HepG2 (cell line): ENCODE data around the gene SLC13A3. TPM values are rescaled to one million over a fixed set of nuclear protein-coding genes. Genes with fewer than 3 reads are reported as not detected.
A peak's percentile ranks its signal among the peaks of the same experiment; 100 is the strongest.

Source experiments
- AKNA ChIP-seq: sonication (generic); formaldehyde crosslinking; IDR thresholded peaks from 2 replicates; pipeline ENCODE4 v1.4.0; 2020; ENCODE audit warnings: missing genetic modification reagents, borderline replicate concordance
- ARID4A ChIP-seq: sonication (generic); formaldehyde crosslinking; IDR thresholded peaks from 2 replicates; pipeline ENCODE4 v1.5.0; 2020; ENCODE audit warnings: mild to moderate bottlenecking, missing genetic modification reagents, borderline replicate concordance
- BCL6 ChIP-seq: IDR thresholded peaks from 2 replicates; pipeline ENCODE4 v1.6.1; 2016; ENCODE audit warnings: missing genetic modification reagents, missing compliant biosample characterization
- BHLHE40 ChIP-seq: IDR thresholded peaks from 2 replicates; pipeline ENCODE4 v1.6.1; 2011; ENCODE audit warnings: low read length, improper control_type of control experiment
- FOXK2 ChIP-seq: fragments of 450-650 bp; IDR thresholded peaks from 2 replicates; pipeline ENCODE4 v1.6.1; 2016
- HMGXB4 ChIP-seq, 2 experiments: sonication (generic) in 1 of 2; formaldehyde crosslinking in 1 of 2; IDR thresholded peaks; 2 replicates each; pipeline versions ENCODE4 v1.4.0 to v1.6.1; 2018 to 2020; ENCODE audit warnings: missing genetic modification reagents in 2 of 2, borderline replicate concordance in 1 of 2, low read depth in 1 of 2, mild to moderate bottlenecking in 1 of 2, missing biosample characterization in 1 of 2
- MAFG ChIP-seq: sonication (generic); formaldehyde crosslinking; IDR thresholded peaks from 2 replicates; pipeline ENCODE4 v1.5.1; 2020; ENCODE audit warnings: mild to moderate bottlenecking, missing genetic modification reagents
- MAFK ChIP-seq, 2 experiments: IDR thresholded peaks in 1 of 2; conservative IDR thresholded peaks in 1 of 2; 2 replicates each; pipeline ENCODE4 v1.6.1; 2011; ENCODE audit warnings: improper control_type of control experiment in 2 of 2, low read length in 2 of 2
- PAF1 ChIP-seq: IDR thresholded peaks from 2 replicates; pipeline ENCODE4 v1.6.1; 2016; ENCODE audit warnings: missing genetic modification reagents, missing compliant biosample characterization
- SAP130 ChIP-seq: IDR thresholded peaks from 2 replicates; pipeline ENCODE4 v1.6.1; 2016; ENCODE audit warnings: low read depth
- SYNCRIP ChIP-seq: fragments of 200-400 bp; formaldehyde crosslinking; IDR thresholded peaks from 2 replicates; pipeline ENCODE4 v1.6.1; 2018; ENCODE audit warnings: mild to moderate bottlenecking, low read depth, low read length; ENCODE audit not compliant: insufficient read depth
- ZNF101 ChIP-seq: sonication (generic); formaldehyde crosslinking; IDR thresholded peaks from 2 replicates; pipeline ENCODE4 v1.4.0; 2020; ENCODE audit warnings: mild to moderate bottlenecking, low read depth, missing genetic modification reagents, borderline replicate concordance
- ZNF281 ChIP-seq: sonication (generic); formaldehyde crosslinking; IDR thresholded peaks from 2 replicates; pipeline ENCODE4 v1.4.0; 2020; ENCODE audit warnings: missing genetic modification reagents, borderline replicate concordance
- ZNF326 ChIP-seq: sonication (generic); formaldehyde crosslinking; IDR thresholded peaks from 2 replicates; pipeline ENCODE4 v1.4.0; 2020; ENCODE audit warnings: missing genetic modification reagents, borderline replicate concordance
- ZSCAN25 ChIP-seq: sonication (generic); formaldehyde crosslinking; IDR thresholded peaks from 2 replicates; pipeline ENCODE4 v1.8.0; 2022; ENCODE audit warnings: mild to moderate bottlenecking, missing genetic modification reagents
- polyA plus RNA-seq, 8 experiments: library from polyadenylated mRNA; depleted of rRNA in 3 of 8; stranded (reverse) in 7 of 8; unstranded in 1 of 8; fragments of >200 nt; fragmentation: Illumina TruSeq in 4 of 8; extraction: Trizol in 4 of 8; gene quantifications; 2 replicates each; pipeline versions ENCODE4 v1.2.1 to v1.2.3, GENCODE V29; 2011 to 2016; ENCODE audit warnings: low read depth in 4 of 8, missing spikeins in 1 of 8, mixed read lengths in 1 of 8; ENCODE audit not compliant: insufficient read depth in 1 of 8
- total RNA-seq, 5 experiments: library from RNA; depleted of rRNA; stranded (reverse); fragments of >200 nt; fragmentation: Illumina TruSeq; extraction: Trizol; gene quantifications; 2 replicates each; pipeline ENCODE4 v1.2.3, GENCODE V29; 2016; ENCODE audit warnings: low read depth in 1 of 5

SLC13A3 gene
- total and polyA plus RNA-seq, 2 of the 13 experiments (the other 11 are each of a cell fraction or from before 2014, with no cell fraction given): 66.5 to 76.0 TPM

- TF ChIP-seq ARID4A (CRISPR knock-in tag): no peak
- TF ChIP-seq SAP130: no peak
- TF ChIP-seq AKNA (CRISPR knock-in tag): no peak
- no peak for TF ChIP-seq ZSCAN25 (CRISPR knock-in tag)
- no peak for TF ChIP-seq SYNCRIP
- TF ChIP-seq MAFG: no peak
- no peak for TF ChIP-seq PAF1 (CRISPR knock-in tag)
- no peak for TF ChIP-seq MAFK (conservative IDR thresholded peaks at IDR 0.05 in 1 of 2, IDR thresholded peaks at IDR 0.05 in 1 of 2; ENCODE audit: low read length in 2 of 2)
- no peak for TF ChIP-seq FOXK2
- no peak for TF ChIP-seq HMGXB4 (CRISPR knock-in tag; IDR thresholded peaks at IDR 0.05; ENCODE audit: borderline replicate concordance in 1 of 2, low read depth in 1 of 2)
- TF ChIP-seq BHLHE40: no peak
- no peak for TF ChIP-seq ZNF101 (CRISPR knock-in tag)
- no peak for TF ChIP-seq ZNF326 (CRISPR knock-in tag)
- TF ChIP-seq BCL6 (CRISPR knock-in tag): 0 out of 2 replicates have a peak, but pooled peaks have one; percentile 33
- no peak; the same call in 1 of the 2 replicates for TF ChIP-seq ZNF281 (CRISPR knock-in tag)
Observed at GRCh38 chr20:46607849-46608497, 43.3 kb downstream of the SLC13A3 start (continued).
